GM21381 (cell line): ENCODE measurements around the gene LYRM7.
A peak's percentile ranks its signal among the peaks of the same experiment; 100 is the strongest.
"Not testable (repeated sequence)": the region's sequence is repeated elsewhere in the genome, so short reads cannot be mapped to it uniquely, and the experiment has no call there.

ENCODE experiments used
- ATAC-seq: cut with Tn5 transposase; IDR thresholded peaks from one replicate; pipeline ENCODE4 v1.9.1; 2021; ENCODE audit warnings: mild to moderate bottlenecking, moderate library complexity; ENCODE audit not compliant: unreplicated experiment

The LYRM7 gene

GRCh38 chr5:131170540-131171275, at the start of gene LYRM7:
TSS of gene LYRM7 (plus strand) at chr5:131170944. CDS start at chr5:131171021, 77 bp downstream.
- peak; percentile 97 for ATAC-seq

- not testable (repeated sequence) for ATAC-seq
Observed at GRCh38 chr5:131127244-131127643, 43.5 kb upstream of the LYRM7 start.

DNA sequence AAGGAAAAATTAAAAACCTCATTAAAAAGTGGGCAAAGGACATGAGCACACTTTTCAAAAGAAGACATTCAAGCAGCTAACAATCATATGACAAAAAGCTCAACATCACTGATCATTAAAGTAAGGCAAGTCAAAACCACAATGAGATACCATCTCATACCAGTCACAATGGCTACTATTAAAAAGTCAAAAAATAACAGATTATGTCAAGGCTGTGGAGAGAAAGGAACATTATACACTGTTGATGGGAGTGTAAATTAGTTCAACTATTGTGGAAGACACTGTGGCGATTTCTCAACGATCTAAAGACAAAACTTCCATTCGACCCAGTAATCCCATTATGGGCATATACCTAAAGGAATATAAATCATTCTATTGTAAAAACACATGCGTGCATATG, 41.4 kb upstream of the LYRM7 start:
- ATAC-seq: no peak

- not testable (repeated sequence) for ATAC-seq
Observed at GRCh38 chr5:131133091-131133490, 37.7 kb upstream of the LYRM7 start.

DNA sequence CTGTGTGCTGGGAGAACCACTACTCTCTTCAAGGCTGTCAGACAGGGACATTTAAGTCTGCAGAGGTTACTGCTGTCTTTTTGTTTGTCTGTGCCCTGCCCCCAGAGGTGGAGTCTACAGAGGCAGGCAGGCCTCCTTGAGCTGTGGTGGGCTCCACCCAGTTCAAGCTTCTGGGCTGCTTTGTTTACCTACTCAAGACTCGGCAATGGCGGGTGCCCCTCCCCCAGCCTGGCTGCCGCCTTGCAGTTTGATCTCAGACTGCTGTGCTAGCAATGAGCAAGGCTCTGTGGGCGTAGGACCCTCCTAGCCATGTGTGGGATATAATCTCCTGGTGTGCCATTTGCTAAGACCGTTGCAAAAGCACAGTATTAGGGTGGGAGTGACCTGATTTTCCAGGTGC, 32.3 kb upstream of the LYRM7 start:
- ATAC-seq: not testable (repeated sequence)

DNA sequence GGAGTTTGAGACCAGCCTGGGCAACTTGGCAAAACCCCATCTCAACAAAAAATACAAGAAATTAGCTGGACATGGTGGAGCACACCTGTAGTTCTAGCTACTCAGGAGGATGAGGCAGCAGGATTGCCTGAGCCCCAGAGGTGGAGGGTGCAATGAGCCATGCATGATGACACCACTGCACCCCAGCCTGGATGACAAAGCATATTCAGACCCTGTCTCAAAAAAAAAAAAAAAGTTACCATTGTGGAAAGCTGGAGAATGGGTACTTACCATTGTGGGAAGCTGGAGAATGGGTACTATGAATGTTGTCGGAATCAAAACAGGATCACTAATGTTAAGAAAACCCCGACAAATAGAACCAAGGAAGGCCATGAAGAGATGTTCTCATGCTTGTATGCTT, 31.4 kb upstream of the LYRM7 start:
- no peak for ATAC-seq

DNA sequence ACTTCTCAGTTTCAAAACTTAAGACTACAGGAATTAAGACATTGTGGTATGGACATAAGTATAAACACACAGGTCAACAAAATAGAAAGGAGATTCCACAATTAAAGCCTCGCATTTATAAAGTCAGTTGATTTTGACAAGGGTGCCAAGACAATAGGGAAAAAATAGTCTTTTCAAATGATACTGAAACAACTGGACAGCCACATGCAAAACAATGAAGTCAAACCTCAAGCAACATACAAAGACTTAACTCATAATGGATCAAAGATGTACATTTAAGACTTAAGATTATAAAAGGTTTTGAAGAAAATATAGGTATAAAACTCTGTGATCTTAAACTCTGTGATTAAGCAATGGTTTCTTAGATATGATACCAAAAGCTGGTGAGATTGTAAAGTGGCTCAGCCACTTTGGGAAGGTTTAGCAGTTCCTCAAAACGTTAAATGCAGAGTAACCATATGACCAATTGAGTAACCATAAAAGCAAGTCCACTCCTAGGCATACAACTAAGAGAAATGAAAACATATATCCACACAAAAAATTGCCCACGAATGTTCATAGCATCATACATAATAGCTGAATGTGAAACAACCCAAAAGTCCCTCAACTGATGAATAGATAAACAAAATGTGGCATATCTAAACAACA, 27.6 kb upstream of the LYRM7 start:
- no peak for ATAC-seq

DNA sequence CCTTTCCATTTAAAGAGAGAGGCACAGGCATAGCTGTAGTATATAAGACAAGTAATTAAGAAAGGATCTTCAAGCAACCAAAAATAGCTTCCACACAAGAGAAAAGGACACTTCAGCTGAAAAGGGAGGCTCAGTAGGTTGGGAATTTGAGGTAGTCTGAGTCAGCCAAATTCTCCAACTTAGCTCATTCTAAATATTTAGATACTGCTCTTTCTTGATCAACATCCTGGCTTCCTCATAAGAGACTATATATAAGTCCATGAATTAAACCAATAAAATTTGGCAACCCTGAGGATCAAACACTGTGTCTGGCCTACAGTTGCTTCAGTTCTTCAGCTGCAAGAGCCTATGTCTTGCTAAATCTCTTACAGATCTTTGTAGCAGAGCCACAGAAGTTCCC, 23.5 kb upstream of the LYRM7 start:
- no peak for ATAC-seq

GRCh38 chr5:131148835-131149234, 21.9 kb upstream of the LYRM7 start:
- ATAC-seq: no peak

DNA sequence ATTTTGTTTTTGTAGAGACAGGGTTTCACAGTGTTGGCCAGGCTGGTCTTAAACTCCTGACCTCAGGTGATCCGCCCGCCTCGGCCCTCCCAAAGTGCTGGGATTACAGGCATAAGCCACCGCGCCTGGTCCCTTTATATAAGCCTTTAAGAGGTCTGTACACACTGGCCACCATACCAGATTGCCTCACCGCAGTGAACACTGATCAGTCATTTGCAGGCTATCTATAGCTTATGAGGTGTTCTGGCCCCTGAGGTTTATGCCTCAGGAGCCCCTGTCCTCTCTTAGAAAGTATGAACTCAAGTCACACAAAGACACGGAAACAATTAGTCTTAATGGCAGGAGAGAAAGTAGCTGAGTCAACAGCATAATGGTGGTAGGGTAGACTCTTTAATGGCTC, 20.3 kb upstream of the LYRM7 start:
- no peak for ATAC-seq

- no peak for ATAC-seq
Observed at GRCh38 chr5:131151216-131151615, 19.5 kb upstream of the LYRM7 start.

- ATAC-seq: no peak
Observed at GRCh38 chr5:131156385-131156784, 14.4 kb upstream of the LYRM7 start.

GRCh38 chr5:131156957-131157356, 13.8 kb upstream of the LYRM7 start:
- no peak for ATAC-seq

- no peak for ATAC-seq
Observed at GRCh38 chr5:131160134-131160533, 10.6 kb upstream of the LYRM7 start.

- no peak for ATAC-seq
Observed at GRCh38 chr5:131163276-131164119, 7.2 kb upstream of the LYRM7 start.

- peak; percentile 67 for ATAC-seq
Observed at GRCh38 chr5:131164191-131165118, 6.3 kb upstream of the LYRM7 start.

DNA sequence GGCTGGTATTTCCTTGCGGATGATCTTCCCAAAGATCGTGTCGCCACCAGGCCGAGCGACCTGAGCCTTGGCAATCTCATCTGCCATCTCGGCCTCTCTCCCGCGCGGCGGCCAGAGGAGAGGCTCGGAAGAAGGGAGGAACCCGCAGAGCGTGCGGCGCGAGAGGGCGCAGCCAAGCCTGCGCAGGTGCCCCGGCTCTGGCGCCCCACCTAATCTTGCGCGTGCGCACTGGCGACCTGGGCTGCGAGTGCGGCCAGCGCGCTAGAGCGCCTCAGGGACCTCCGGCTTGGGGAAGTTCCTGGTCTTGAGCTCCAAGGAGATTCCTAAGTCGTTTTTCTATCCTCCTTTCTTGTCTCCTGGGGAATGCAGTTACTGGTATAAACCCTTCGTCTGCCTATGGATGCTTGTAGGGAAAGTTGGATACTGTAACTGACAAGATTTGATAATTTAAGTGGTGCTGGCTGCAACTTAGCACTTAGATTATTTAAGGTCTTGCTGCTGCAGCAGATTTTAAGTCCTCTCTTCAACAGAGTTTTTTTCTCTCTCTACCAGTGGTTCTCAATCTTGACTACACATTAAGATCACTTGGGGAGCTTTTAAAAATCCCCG, 5.5 kb upstream of the LYRM7 start, which contains the start of gene HINT1:
Gene HINT1, minus strand, starts transcription at position 138 of the 609 bp plus-strand sequence. Its CDS starts 51 bp downstream, at position 87.
- peak; percentile 84 for ATAC-seq

GRCh38 chr5:131167615-131168014, 3.1 kb upstream of the LYRM7 start:
- ATAC-seq: no peak

DNA sequence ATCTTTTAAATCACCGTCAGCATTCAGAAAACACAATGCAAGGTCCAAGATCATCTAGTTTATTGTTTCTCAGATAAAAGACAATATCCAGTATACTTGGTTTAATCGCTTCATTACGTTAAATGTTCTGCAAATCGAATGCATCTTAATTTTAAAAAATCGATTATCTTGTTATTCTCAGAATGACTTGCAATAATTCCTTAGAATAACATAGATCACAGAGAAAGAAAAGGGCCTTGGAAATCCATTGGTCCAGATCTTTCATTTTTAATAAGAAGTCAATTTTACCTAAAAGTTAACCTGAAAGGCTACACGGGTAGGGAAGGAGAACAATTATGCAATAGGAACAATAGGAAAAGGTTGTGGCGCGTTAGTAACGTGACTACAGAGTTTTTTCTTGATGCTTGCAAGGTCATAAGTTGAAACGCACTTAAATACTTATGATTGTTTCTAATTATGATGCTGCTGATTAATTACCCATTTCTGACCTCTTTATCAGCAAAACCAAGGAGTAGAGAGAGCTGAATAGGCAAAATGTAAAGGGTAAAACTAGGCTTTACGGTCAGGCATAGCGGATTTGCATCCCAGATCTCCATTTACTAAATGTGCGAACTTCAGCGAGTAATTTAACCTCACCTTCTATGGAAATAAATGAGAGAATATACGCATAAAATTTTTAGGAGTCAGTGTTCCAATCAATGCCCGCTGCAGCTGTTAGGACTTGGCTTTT, 769 bp upstream of the LYRM7 start:
- no peak for ATAC-seq
